ENCODE measurements around the gene SLC6A17.

The SLC6A17 gene

GRCh38 chr1:110152133-110152785, 2.0 kb downstream of the SLC6A17 start:
- no peak for TF ChIP-seq CTCF (IDR thresholded peaks at IDR 0.05; ENCODE audit: extremely low read depth, missing control alignments)
- DNase-seq (ENCODE audit: low spot score) = no peak

- no peak for TF ChIP-seq CTCF (IDR thresholded peaks at IDR 0.05; ENCODE audit: extremely low read depth, missing control alignments)
- no peak for DNase-seq (ENCODE audit: low spot score)
Measured at GRCh38 chr1:110153407-110153950, 3.2 kb downstream of the SLC6A17 start.

- peak; percentile 74 for DNase-seq (ENCODE audit: low spot score)
- TF ChIP-seq CTCF (IDR thresholded peaks at IDR 0.05; ENCODE audit: extremely low read depth, missing control alignments) = no peak
Measured at GRCh38 chr1:110155878-110156522, 5.7 kb downstream of the SLC6A17 start.

- DNase-seq (ENCODE audit: low spot score) = no peak
- no peak for TF ChIP-seq CTCF (IDR thresholded peaks at IDR 0.05; ENCODE audit: extremely low read depth, missing control alignments)
Measured at GRCh38 chr1:110158261-110158660, 8.0 kb downstream of the SLC6A17 start.

GRCh38 chr1:110159168-110159567, 8.9 kb downstream of the SLC6A17 start:
- no peak for TF ChIP-seq CTCF (IDR thresholded peaks at IDR 0.05; ENCODE audit: extremely low read depth, missing control alignments)
- no peak for DNase-seq (ENCODE audit: low spot score)

GRCh38 chr1:110160538-110161100, 10.3 kb downstream of the SLC6A17 start:
- no peak for TF ChIP-seq CTCF (IDR thresholded peaks at IDR 0.05; ENCODE audit: extremely low read depth, missing control alignments)
- no peak for DNase-seq (ENCODE audit: low spot score)

- no peak for DNase-seq (ENCODE audit: low spot score)
- no peak for TF ChIP-seq CTCF (IDR thresholded peaks at IDR 0.05; ENCODE audit: extremely low read depth, missing control alignments)
Measured at GRCh38 chr1:110161165-110161564, 10.9 kb downstream of the SLC6A17 start.

Measured in GM20000 (cell line).